OCI-LY7 (cell line): ENCODE measurements around the gene KIRREL3.

Experiments used
- EZH2phosphoT487 ChIP-seq: fragments of 200-600 bp; sonication (generic); IDR thresholded peaks from 2 replicates; pipeline ENCODE4 v1.6.1; 2018; ENCODE audit warnings: low read depth, borderline replicate concordance, mild to moderate bottlenecking, mixed run types, antibody characterized with exemption, low read length, moderate library complexity, mixed read lengths
- TF ChIP-seq, protein P1 (sequence below): fragments of 200-600 bp; sonication (generic); conservative IDR thresholded peaks from 2 replicates; pipeline ENCODE4 v1.5.1; 2014; ENCODE audit warnings: mild to moderate bottlenecking, antibody characterized with exemption, low read length, moderate library complexity, mixed read lengths

DNA sequence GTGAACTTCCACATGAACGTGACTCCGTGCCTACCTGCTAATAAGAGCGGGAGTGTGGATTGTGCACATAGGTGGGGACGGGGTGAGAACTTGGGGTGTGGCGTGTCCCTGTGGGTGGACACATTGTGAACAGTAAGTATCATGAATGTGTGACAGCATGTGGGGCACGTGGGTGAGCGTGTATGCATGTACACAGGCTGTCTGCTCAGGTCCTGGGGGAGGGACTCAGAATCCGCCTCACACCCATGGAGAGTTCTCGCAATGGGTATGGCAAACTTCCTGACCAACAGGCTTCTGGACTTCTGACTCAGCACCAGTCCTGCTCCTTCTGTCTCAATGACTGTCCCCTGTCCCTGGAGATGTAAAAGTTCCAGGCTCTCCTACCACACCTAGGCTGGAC lies 422.1 kb downstream of the KIRREL3 start:
- TF ChIP-seq, protein P1, sequence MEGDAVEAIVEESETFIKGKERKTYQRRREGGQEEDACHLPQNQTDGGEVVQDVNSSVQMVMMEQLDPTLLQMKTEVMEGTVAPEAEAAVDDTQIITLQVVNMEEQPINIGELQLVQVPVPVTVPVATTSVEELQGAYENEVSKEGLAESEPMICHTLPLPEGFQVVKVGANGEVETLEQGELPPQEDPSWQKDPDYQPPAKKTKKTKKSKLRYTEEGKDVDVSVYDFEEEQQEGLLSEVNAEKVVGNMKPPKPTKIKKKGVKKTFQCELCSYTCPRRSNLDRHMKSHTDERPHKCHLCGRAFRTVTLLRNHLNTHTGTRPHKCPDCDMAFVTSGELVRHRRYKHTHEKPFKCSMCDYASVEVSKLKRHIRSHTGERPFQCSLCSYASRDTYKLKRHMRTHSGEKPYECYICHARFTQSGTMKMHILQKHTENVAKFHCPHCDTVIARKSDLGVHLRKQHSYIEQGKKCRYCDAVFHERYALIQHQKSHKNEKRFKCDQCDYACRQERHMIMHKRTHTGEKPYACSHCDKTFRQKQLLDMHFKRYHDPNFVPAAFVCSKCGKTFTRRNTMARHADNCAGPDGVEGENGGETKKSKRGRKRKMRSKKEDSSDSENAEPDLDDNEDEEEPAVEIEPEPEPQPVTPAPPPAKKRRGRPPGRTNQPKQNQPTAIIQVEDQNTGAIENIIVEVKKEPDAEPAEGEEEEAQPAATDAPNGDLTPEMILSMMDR, result no peak
- no peak for TF ChIP-seq EZH2phosphoT487
